ENCODE data around the gene ZBTB20. TPM values are rescaled to one million over a fixed set of nuclear protein-coding genes. Genes with fewer than 3 reads are reported as not detected.

ZBTB20 gene
- total and polyA plus RNA-seq, 7 donors, result 0.40 to 74.9 (median 41.7) TPM

DNA sequence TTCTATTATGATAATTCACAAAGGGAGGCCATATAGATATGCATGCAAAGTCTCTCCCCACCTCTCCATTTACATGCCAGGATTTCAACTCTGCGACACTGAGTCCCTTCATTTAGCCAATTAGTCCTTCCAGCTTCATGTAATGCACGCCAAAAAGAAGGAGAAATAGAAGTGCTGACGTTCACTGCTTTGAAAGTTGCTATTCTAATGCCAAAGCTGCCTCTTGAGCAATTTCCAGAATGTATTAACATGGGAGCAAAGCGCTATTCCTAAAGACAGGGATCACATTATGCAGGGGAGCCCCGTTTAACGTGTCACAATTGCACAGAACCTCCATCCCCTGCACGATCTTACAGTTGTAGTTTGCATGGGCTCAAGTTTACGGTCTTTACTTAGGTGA lies 722.8 kb downstream of the ZBTB20 start:
- no peak overlapping the region for H3K4me3 ChIP-seq
- intact Hi-C loops (cut with DNase I), result no loop called here
- H3K4me1 ChIP-seq, result peaks cover 18% of the 10 kb centered on the region
- WGBS, 3 donors, result 53 to 76% (median 56%) methylated on average over 8 of the region's 8 CpGs
- no peaks in the 10 kb centered on the region for H3K36me3 ChIP-seq (ENCODE audit: insufficient read depth in 1 of 2, low read depth in 1 of 2)
- no peak overlapping the region for H3K27ac ChIP-seq
- no peak for DNase-seq
- no peaks in the 10 kb centered on the region for H3K9me3 ChIP-seq
- TF ChIP-seq, protein P1, sequence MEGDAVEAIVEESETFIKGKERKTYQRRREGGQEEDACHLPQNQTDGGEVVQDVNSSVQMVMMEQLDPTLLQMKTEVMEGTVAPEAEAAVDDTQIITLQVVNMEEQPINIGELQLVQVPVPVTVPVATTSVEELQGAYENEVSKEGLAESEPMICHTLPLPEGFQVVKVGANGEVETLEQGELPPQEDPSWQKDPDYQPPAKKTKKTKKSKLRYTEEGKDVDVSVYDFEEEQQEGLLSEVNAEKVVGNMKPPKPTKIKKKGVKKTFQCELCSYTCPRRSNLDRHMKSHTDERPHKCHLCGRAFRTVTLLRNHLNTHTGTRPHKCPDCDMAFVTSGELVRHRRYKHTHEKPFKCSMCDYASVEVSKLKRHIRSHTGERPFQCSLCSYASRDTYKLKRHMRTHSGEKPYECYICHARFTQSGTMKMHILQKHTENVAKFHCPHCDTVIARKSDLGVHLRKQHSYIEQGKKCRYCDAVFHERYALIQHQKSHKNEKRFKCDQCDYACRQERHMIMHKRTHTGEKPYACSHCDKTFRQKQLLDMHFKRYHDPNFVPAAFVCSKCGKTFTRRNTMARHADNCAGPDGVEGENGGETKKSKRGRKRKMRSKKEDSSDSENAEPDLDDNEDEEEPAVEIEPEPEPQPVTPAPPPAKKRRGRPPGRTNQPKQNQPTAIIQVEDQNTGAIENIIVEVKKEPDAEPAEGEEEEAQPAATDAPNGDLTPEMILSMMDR (IDR thresholded peaks at IDR 0.05), result no peak
- no peak for ATAC-seq
- no peaks in the 10 kb centered on the region for H3K27me3 ChIP-seq (ENCODE audit: insufficient read depth in 3 of 3, low read length in 2 of 3)

DNA sequence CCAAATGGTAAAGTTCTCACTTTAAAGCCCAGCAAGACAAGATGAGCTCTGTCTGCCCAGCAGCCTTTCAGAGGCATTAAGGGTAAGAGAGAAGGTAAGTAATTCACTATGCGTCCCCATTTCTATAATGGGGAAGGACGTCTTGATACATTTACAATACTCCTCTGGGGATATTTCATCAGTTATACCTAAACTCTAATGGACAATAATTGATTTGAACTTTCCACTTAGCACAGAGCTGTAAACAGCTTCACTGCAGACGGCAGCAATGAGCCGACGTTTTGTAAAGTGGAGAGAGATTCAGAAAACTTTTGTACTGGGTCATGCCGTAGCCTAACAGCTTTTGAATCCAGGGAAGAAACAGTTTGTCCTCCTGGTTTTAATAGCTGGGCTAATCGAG lies 725.9 kb downstream of the ZBTB20 start:
- TF ChIP-seq, protein P1 (IDR thresholded peaks at IDR 0.05), result no peak
- Histone ChIP-seq H3K27me3 (ENCODE audit: insufficient read depth in 3 of 3, low read length in 2 of 3) (no peaks in the 10 kb centered on the region), H3K9me3 (no peaks in the 10 kb centered on the region), H3K4me3 (no peak overlapping the region), H3K27ac (peak overlapping the region; percentile 10), H3K36me3 (ENCODE audit: insufficient read depth in 1 of 2, low read depth in 1 of 2) (no peaks in the 10 kb centered on the region), H3K4me1 (peaks cover 49% of the 10 kb centered on the region)
- 38 to 60% (median 40%) methylated on average over 7 of the region's 7 CpGs for whole genome bisulfite sequencing, 3 donors
- DNase-seq (no peak), ATAC-seq (no peak)
- intact Hi-C loops (cut with DNase I), result no loop called here

DNA sequence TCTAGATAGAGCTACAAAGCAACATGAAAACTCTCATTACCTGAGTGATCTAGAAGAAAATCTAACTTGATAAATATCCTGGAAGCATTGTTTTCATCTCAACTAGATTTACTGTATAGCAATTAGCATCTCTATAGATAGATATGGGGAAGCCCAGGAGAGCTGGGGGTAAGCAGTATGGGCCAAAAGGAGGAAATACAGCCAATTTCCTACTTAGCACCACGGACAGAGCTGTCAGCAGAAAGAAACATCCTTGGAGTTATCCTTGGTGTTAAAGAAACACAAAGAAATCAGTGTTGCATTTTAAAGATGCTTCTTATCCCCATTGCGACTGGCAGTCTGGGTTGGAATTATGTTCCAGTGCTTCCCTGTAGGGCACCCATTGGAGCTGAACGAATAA lies 727.0 kb downstream of the ZBTB20 start:
- Histone ChIP-seq H3K27me3 (ENCODE audit: insufficient read depth in 3 of 3, low read length in 2 of 3) (no peaks in the 10 kb centered on the region), H3K27ac (no peak overlapping the region), H3K4me1 (peaks cover 59% of the 10 kb centered on the region), H3K4me3 (no peak overlapping the region), H3K36me3 (ENCODE audit: insufficient read depth in 1 of 2, low read depth in 1 of 2) (no peaks in the 10 kb centered on the region), H3K9me3 (no peaks in the 10 kb centered on the region)
- TF ChIP-seq, protein P1 (IDR thresholded peaks at IDR 0.05), result no peak
- ATAC-seq (no peak), DNase-seq (no peak)
- WGBS, 3 donors, result 43 to 55% (median 48%) methylated on average over 3 of the region's 3 CpGs
- intact Hi-C loops (cut with DNase I), result no loop called here

DNA sequence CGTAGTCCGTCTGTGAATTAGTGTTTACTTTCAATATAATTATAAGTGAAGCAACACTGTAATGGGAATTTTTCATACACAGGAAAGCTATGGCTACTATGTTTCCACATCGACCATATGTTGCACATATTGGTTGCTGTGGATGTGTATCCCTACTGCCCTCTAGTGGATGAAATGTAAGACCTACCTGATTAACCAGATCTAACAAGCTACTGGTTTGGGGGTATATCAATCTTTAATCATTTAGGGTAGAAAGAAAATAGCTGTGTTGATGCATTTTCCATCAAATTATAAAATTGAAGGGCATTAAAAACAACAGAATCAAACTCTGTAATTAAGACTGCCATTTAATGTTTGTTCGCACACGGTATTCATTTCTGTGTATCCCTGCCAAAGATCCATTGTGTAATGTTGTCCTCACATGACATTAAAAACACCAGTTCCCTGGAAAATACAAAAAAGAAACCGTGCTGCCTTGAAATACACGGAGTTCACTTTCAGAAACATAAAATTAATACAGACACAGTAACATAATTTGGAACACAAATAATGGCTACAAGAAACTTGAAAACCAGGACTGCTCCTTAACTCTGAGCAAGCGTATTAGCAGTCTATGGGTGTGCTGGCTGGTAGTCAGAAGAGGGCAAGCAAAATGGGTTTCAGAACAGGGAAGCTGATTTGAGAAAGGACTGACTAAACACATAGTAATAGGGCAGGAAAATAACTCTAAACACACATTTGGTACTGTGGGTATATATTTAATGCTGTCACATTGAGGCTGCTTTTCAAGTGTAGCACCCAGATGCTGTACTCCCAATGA lies 728.2 kb downstream of the ZBTB20 start:
- peak; percentile 73 to 87 (median 82) for ATAC-seq
- Histone ChIP-seq H3K4me3 (peak overlapping the region; percentile 40), H3K36me3 (ENCODE audit: insufficient read depth in 1 of 2, low read depth in 1 of 2) (no peaks in the 10 kb centered on the region), H3K27me3 (ENCODE audit: insufficient read depth in 3 of 3, low read length in 2 of 3) (no peaks in the 10 kb centered on the region), H3K4me1 (peaks cover 63% of the 10 kb centered on the region), H3K9me3 (no peaks in the 10 kb centered on the region), H3K27ac (no peak overlapping the region)
- DNase-seq, result no peak
- intact Hi-C loops (cut with DNase I), result loop anchor here in 1 of 2 donors (2.0 to 5.0 kb wide), 2 partner anchors 33 to 36 kb away; no protein-coding TSS in a partner anchor
- TF ChIP-seq, protein P1 (IDR thresholded peaks at IDR 0.05), result peak; percentile 86
- 21 to 25% (median 22%) methylated on average over 8 of the region's 8 CpGs for WGBS, 3 donors

All from psoas muscle (tissue), 8 donors.